K562 (cell line): Measurements from ENCODE around the gene LMO2. TPM values are rescaled to one million over a fixed set of nuclear protein-coding genes. Genes with fewer than 3 reads are reported as not detected.

ENCODE experiments used
- CBX3 ChIP-seq, 2 experiments: IDR thresholded peaks; 1 replicate in 1 of 2; 2 replicates in 1 of 2; pipeline ENCODE4 v1.6.1; 2012; ENCODE audit warnings: inconsistent platforms in 2 of 2, low read length in 2 of 2, borderline replicate concordance in 1 of 2, control low read depth in 1 of 2
- CXXC5 ChIP-seq: fragments of 250-450 bp; sonication (Bioruptor Pico); IDR thresholded peaks from 2 replicates; pipeline ENCODE4 v1.8.0; 2022; ENCODE audit warnings: inconsistent platforms, mild to moderate bottlenecking, moderate library complexity
- DDX20 ChIP-seq: fragments of 450-650 bp; IDR thresholded peaks from 2 replicates; pipeline ENCODE4 v1.6.1; 2016; ENCODE audit warnings: missing genetic modification characterization, low read depth, mild to moderate bottlenecking, missing compliant biosample characterization, moderate library complexity
- FOXA1 ChIP-seq: fragments of 450-650 bp; IDR thresholded peaks from 2 replicates; pipeline ENCODE4 v1.6.1; 2016; ENCODE audit warnings: mild to moderate bottlenecking, borderline replicate concordance
- HDAC6 ChIP-seq: IDR thresholded peaks from 2 replicates; pipeline ENCODE4 v1.6.1; 2012; ENCODE audit warnings: low read depth, mild to moderate bottlenecking, control low read depth, inconsistent platforms, low read length, moderate library complexity
- HMG20A ChIP-seq: fragments of 450-650 bp; formaldehyde crosslinking; conservative IDR thresholded peaks from 2 replicates; pipeline ENCODE4 v1.4.0; 2020; ENCODE audit warnings: mild to moderate bottlenecking, mixed read lengths
- KLF1 ChIP-seq: fragments of 450-650 bp; IDR thresholded peaks from 2 replicates; pipeline ENCODE4 v1.6.1; 2016; ENCODE audit warnings: missing genetic modification characterization, missing compliant biosample characterization
- KLF16 ChIP-seq: IDR thresholded peaks from 2 replicates; pipeline ENCODE4 v1.6.1; 2016; ENCODE audit warnings: antibody characterized with exemption
- NR1H2 ChIP-seq: sonication (generic); formaldehyde crosslinking; IDR thresholded peaks from 2 replicates; pipeline ENCODE4 v1.4.0; 2020; ENCODE audit warnings: mild to moderate bottlenecking, missing genetic modification reagents
- PHF8 ChIP-seq: fragments of 200-600 bp; sonication (generic); IDR thresholded peaks from 2 replicates; pipeline ENCODE4 v1.6.1; 2012; ENCODE audit warnings: mixed run types, mild to moderate bottlenecking, inconsistent platforms, low read length, moderate library complexity, borderline replicate concordance
- PKNOX1 ChIP-seq: fragments of 450-650 bp; IDR thresholded peaks from 2 replicates; pipeline ENCODE4 v1.6.1; 2016
- POLR2G ChIP-seq: fragments of 200-400 bp; formaldehyde crosslinking; IDR thresholded peaks from 2 replicates; pipeline ENCODE4 v1.6.1; 2017; ENCODE audit warnings: low read depth, mild to moderate bottlenecking, antibody characterized with exemption, low read length, moderate library complexity
- RAD51 ChIP-seq: fragments of 450-650 bp; IDR thresholded peaks from 2 replicates; pipeline ENCODE4 v1.7.1; 2016; ENCODE audit warnings: low read depth, mild to moderate bottlenecking, borderline replicate concordance
- RBFOX2 ChIP-seq: fragments of 200-400 bp; formaldehyde crosslinking; IDR thresholded peaks from 2 replicates; pipeline ENCODE4 v1.6.1; 2017; ENCODE audit warnings: low read depth, mild to moderate bottlenecking, low read length, moderate library complexity
- RBM25 ChIP-seq: fragments of 200-400 bp; formaldehyde crosslinking; IDR thresholded peaks from 2 replicates; pipeline ENCODE4 v1.6.1; 2018; ENCODE audit warnings: low read length, low read depth, moderate library complexity; ENCODE audit not compliant: severe bottlenecking
- RFX7 ChIP-seq: fragments of 250-450 bp; sonication (Bioruptor Pico); IDR thresholded peaks from 2 replicates; pipeline ENCODE4 v1.5.1; 2021; ENCODE audit warnings: mild to moderate bottlenecking
- SRSF3 ChIP-seq: fragments of 200-400 bp; formaldehyde crosslinking; IDR thresholded peaks from 2 replicates; pipeline ENCODE4 v1.6.1; 2016; ENCODE audit warnings: mild to moderate bottlenecking, low read length, moderate library complexity; ENCODE audit not compliant: insufficient read depth
- TSHZ1 ChIP-seq: fragments of 250-450 bp; sonication (Bioruptor Pico); IDR thresholded peaks from 2 replicates; pipeline ENCODE4 v1.4.0; 2020; ENCODE audit warnings: mild to moderate bottlenecking, moderate library complexity
- ZNF57 ChIP-seq: fragments of 450-650 bp; formaldehyde crosslinking; IDR thresholded peaks from 2 replicates; pipeline ENCODE4 v1.4.0; 2020; ENCODE audit warnings: mild to moderate bottlenecking, moderate library complexity
- polyA plus RNA-seq, 8 experiments: library from polyadenylated mRNA; depleted of rRNA in 4 of 8; stranded (reverse) in 5 of 8; unstranded in 3 of 8; fragments of >200 nt; fragmentation: Nextera tagmentation in 2 of 8; fragmentation: Illumina TruSeq in 1 of 8; extraction: Ambion mirVana in 2 of 8; extraction: Trizol in 1 of 8; gene quantifications; 2 replicates each; pipeline versions ENCODE4 v1.2.1 to v1.2.3, GENCODE V29; 2011 to 2014; ENCODE audit warnings: inconsistent platforms in 1 of 8, missing spikeins in 1 of 8
- total RNA-seq, 7 experiments: library from RNA; depleted of rRNA in 6 of 7; stranded (reverse); fragments of >200 nt in 6 of 7; fragmentation: Illumina TruSeq in 2 of 7; extraction: Trizol in 2 of 7; gene quantifications; 2 replicates each; pipeline versions ENCODE4 v1.2.1 to v1.2.3, GENCODE V29; 2011 to 2021; ENCODE audit warnings: low replicate concordance in 1 of 7

The LMO2 gene
- total and polyA plus RNA-seq, 9 of the 15 experiments (the other 6 are each of a cell fraction or from before 2014, with no cell fraction given) = 6.9 to 126 (median 91.5) TPM

- TF ChIP-seq TSHZ1 (no peak), RBFOX2 (0 out of 2 replicates have a peak, but pooled peaks have one; percentile 4), NR1H2 (CRISPR knock-in tag) (no peak), HMG20A (CRISPR knock-in tag) (no peak), PHF8 (peak; percentile 26; the same call in 1 of the 2 replicates), KLF16 (no peak), PKNOX1 (peak; percentile 35; the same call in 1 of the 2 replicates), RFX7 (no peak), DDX20 (tag) (no peak), CXXC5 (CRISPR knock-in tag) (peak; percentile 69), CBX3 (IDR thresholded peaks at IDR 0.05; ENCODE audit: borderline replicate concordance in 1 of 2, low read length in 2 of 2) (no peak), SRSF3 (no peak), ZNF57 (CRISPR knock-in tag) (no peak), HDAC6 (no peak), POLR2G (peak; percentile 73), KLF1 (tag) (no peak), RAD51 (no peak), RBM25 (peak; percentile 3), FOXA1 (no peak)
Observed at GRCh38 chr11:33869481-33870422, 22.1 kb downstream of the LMO2 start (continued).
